Activated B cell treated with CpG ODN at 0.5 μM for 24 hours (primary cell): ENCODE data around the gene TMEM141. TPM values are rescaled to one million over a fixed set of nuclear protein-coding genes. Genes with fewer than 3 reads are reported as not detected.
A peak's percentile ranks its signal among the peaks of the same experiment; 100 is the strongest.

ENCODE experiments used
- ATAC-seq: fragments of 200-7000 bp; cut with Tn5 transposase; one replicate; pipeline ENCODE4 v1.10.0; 2021; ENCODE audit warnings: low read depth, mild to moderate bottlenecking, moderate library complexity
- CTCF ChIA-PET: fragments of 350-600 bp; sonication (Branson Sonifier 250); formaldehyde crosslinking; loops from one replicate; lab custom pipeline; 2021; ENCODE audit warnings: antibody characterized with exemption; lab: Charles Lee
- POLR2A ChIA-PET: fragments of 350-600 bp; sonication (Branson Sonifier 250); formaldehyde crosslinking; loops from one replicate; lab custom pipeline; 2021; ENCODE audit warnings: antibody characterized with exemption; lab: Charles Lee
- DNase-seq: peaks from one replicate; pipeline ENCODE4 v3.0.0; 2022
- H3K27ac Mint-ChIP-seq: one replicate; pipeline ENCODE4 v1.8.0; 2020; ENCODE audit warnings: mixed read lengths
- H3K27me3 Mint-ChIP-seq: one replicate; pipeline ENCODE4 v1.8.0; 2021; ENCODE audit warnings: mixed read lengths
- H3K36me3 Mint-ChIP-seq: one replicate; pipeline ENCODE4 v1.8.0; 2021; ENCODE audit warnings: low read depth, mixed read lengths
- H3K4me1 Mint-ChIP-seq: one replicate; pipeline ENCODE4 v1.8.0; 2021; ENCODE audit warnings: mixed read lengths
- H3K4me3 Mint-ChIP-seq: one replicate; pipeline ENCODE4 v1.8.0; 2020; ENCODE audit warnings: mild to moderate bottlenecking, mixed read lengths
- H3K9me3 Mint-ChIP-seq: one replicate; pipeline ENCODE4 v1.8.0; 2020; ENCODE audit warnings: mixed read lengths
- CTCF ChIP-seq: fragments of 200-600 bp; IDR thresholded peaks from one replicate; pipeline ENCODE4 v1.8.0; 2022; ENCODE audit warnings: antibody characterized with exemption, mild to moderate bottlenecking
- intact Hi-C: fragments of 100-400 bp; cut with micrococcal nuclease; formaldehyde crosslinking; loops from one replicate; pipeline ENCODE4 v1.15.1; 2024
- total RNA-seq: library from RNA; stranded (reverse); gene quantifications from 2 replicates; pipeline ENCODE4 v1.2.3, GENCODE V29; 2022

TMEM141 gene
- total RNA-seq, 1 donor from 2014 or later, result 34.9 TPM

DNA sequence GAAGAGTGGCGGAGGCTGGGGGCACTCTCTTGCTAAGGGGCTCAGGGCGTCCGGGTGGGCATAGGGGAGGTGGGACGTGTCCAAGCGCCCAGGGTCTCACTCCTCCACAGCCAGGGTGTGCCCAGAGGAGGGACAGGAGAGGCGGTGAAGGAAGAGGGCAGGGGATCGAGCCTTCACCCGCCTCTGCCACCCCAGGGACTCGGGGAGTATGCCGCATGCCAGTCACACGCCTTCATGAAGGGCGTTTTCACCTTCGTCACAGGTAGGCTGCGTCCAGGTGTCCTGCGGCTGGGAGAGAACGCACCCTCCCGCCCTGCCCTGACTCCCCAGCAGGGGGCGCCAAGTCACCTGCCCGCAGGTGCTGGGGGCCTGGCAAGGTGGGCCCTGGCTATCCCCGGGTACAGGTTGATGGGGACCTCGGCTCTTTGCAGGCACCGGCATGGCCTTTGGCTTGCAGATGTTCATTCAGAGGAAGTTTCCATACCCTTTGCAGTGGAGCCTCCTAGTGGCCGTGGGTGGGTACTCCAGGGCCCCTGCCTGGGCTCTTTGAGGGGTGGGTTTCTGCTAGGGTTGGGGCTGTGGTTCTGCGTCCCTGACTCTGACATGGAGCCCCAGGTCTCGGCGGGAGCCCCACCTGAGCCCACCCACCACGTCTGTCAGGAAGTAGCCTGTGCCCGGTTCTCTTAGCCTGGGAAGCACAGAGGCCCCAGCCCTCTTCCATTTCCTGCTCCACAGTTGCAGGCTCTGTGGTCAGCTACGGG is 552 bp downstream of the TMEM141 start:
- peaks cover 5% of the 10 kb centered on the region for H3K36me3 Mint-ChIP-seq
- POLR2A ChIA-PET, result interaction anchor here (0.6 to 1.3 kb wide), 3 partner anchors 16 to 420 kb away, joined by 3 to 5 read pairs (median 3); partner anchors contain the start of gene RABL6

DNA sequence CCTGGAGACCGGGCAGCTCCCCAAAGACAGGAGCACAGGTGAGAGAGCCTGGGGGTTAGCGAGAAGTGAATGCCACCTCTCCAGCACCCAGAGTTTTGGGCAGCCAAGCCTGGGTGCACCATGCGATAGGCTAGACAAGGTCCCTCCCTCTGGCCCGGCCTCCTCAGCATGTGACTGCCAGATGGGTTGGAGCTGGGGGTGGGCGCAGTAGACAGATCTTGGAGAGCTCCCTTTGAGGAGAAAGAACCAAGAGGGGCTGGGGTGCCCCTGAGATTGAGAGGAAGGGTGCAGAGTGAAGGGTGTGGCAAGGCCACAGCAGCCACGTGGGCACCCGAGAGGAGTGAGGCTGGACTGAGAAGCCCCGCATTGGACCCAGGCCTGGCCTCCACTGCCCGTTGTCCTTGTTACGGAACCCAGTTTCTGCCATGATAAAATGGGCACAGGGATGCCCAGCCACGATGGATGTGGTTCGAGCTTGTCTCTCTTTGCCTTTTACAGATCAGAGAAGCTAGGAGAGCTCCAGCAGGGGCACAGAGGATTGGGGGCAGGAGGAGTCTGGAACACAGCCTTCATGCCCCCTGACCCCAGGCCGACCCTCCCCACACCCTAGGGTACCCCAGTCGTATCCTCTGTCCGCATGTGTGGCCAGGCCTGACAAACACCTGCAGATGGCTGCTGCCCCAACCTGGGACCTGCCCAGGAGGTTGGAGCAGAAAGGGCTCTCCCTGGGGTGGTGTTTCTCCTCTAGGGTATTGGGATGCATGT is 1.4 kb downstream of the TMEM141 start:
- ChIA-PET CTCF (interaction anchor here (0.6 to 2.7 kb wide), 4 partner anchors 35 to 243 kb away, joined by 3 to 13 read pairs (median 3); partner anchors contain the start of genes AJM1 and LCN8), POLR2A (interaction anchor here (0.6 to 1.3 kb wide), 2 partner anchors 15 to 419 kb away, joined by 3 read pairs; partner anchors contain the start of gene RABL6)
- H3K36me3 Mint-ChIP-seq, result peaks cover 5% of the 10 kb centered on the region
- H3K9me3 Mint-ChIP-seq, result no peaks in the 10 kb centered on the region
- TF ChIP-seq CTCF, result no peak
- intact Hi-C loops, result loop anchor here (10.0 kb wide), 1 partner anchor 762 kb away; the partner anchor contains the start of genes MRPL41 and PNPLA7
- no peak for DNase-seq
- no peak for ATAC-seq
- H3K4me1 Mint-ChIP-seq, result peaks cover 27% of the 10 kb centered on the region
- peak overlapping the region; percentile 48 for H3K4me3 Mint-ChIP-seq
- peak overlapping the region; percentile 90 for H3K27ac Mint-ChIP-seq
- peaks cover 3% of the 10 kb centered on the region for H3K27me3 Mint-ChIP-seq

More for the DNA sequence above, 552 bp downstream of the TMEM141 start:
- H3K4me3 Mint-ChIP-seq, result peak overlapping the region; percentile 86
- H3K27me3 Mint-ChIP-seq, result no peaks in the 10 kb centered on the region
- H3K4me1 Mint-ChIP-seq, result peaks cover 27% of the 10 kb centered on the region
- H3K9me3 Mint-ChIP-seq, result no peaks in the 10 kb centered on the region
- CTCF ChIA-PET, result interaction anchor here (0.6 to 2.7 kb wide), 4 partner anchors 34 to 243 kb away, joined by 3 to 13 read pairs (median 3); partner anchors contain the start of genes AJM1 and LCN8
- H3K27ac Mint-ChIP-seq, result peak overlapping the region; percentile 90
- peak; percentile 54 for TF ChIP-seq CTCF
- peak; percentile 2 for ATAC-seq
- intact Hi-C loops, result loop anchor here (1.0 to 10.0 kb wide), 13 partner anchors 9 to 763 kb away; partner anchors contain the start of genes AJM1, FBXW5, MAN1B1 and MRPL41
- peak; percentile 59 for DNase-seq

- peaks cover 23% of the 10 kb centered on the region for H3K4me1 Mint-ChIP-seq
- no peak for TF ChIP-seq CTCF
- H3K27me3 Mint-ChIP-seq, result peaks cover 3% of the 10 kb centered on the region
- H3K4me3 Mint-ChIP-seq, result no peak overlapping the region
- POLR2A ChIA-PET, result interaction anchor here (0.6 to 1.4 kb wide), 3 partner anchors 14 to 15 kb away, joined by 3 to 4 read pairs (median 3); partner anchors contain the start of gene RABL6
- no peaks in the 10 kb centered on the region for H3K9me3 Mint-ChIP-seq
- H3K27ac Mint-ChIP-seq, result no peak overlapping the region
- intact Hi-C loops, result loop anchor here (10.0 kb wide), 1 partner anchor 761 kb away; the partner anchor contains the start of genes MRPL41 and PNPLA7
- ATAC-seq (no peak), DNase-seq (no peak)
- CTCF ChIA-PET, result interaction anchor here (1.2 to 2.7 kb wide), 3 partner anchors 49 to 242 kb away, joined by 3 to 13 read pairs (median 4); partner anchors contain the start of genes AJM1 and FUT7
- peaks cover 5% of the 10 kb centered on the region for H3K36me3 Mint-ChIP-seq
These were observed 2.2 kb downstream of the TMEM141 start for GRCh38 chr9:136793086-136793946.

DNA sequence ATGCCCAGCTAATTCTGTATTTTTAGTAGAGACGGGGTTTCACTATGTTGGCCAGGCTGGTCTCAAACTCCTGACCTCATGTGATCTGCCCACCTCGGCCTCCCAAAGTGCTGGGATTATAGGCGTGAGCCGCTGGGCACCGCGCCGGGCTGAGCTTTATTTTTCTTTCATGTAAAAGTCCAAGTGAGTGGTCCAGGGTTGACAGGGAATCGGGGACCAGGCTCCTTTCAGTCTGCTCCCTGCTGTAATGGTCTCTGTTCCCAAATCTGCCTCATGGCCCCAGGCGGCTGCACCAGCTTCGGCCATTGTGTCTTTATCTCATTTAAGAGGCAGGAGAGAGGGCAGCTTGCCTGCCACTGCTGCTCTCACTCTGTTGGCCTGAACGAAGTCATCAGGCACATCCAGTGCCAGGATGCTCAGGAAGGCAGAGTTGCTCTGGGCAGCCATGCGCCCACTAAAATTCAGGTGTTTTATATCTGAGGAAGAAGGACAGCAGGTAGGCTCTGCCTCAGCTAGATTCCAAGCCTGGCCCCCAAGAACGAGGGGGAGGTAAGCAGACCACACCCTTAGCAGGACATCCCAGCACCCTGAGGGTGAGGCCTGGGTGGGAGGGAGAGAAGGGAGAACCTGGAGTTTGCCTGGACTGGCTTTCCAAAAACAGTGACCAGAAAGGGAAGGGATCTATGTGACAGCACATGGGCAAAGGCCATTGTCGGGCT is 3.3 kb downstream of the TMEM141 start:
- Mint-ChIP-seq H3K9me3 (no peaks in the 10 kb centered on the region), H3K36me3 (peaks cover 5% of the 10 kb centered on the region), H3K4me1 (peaks cover 24% of the 10 kb centered on the region), H3K27ac (no peak overlapping the region), H3K4me3 (no peak overlapping the region), H3K27me3 (peaks cover 3% of the 10 kb centered on the region)
- no peak for TF ChIP-seq CTCF
- CTCF ChIA-PET, result interaction anchor here (1.2 to 2.7 kb wide), 2 partner anchors 238 to 241 kb away, joined by 4 to 13 read pairs; partner anchors contain the start of gene FUT7
- ATAC-seq (no peak), DNase-seq (no peak)
- POLR2A ChIA-PET, result interaction anchor here (0.6 to 1.4 kb wide), 2 partner anchors 13 to 14 kb away, joined by 3 to 4 read pairs; partner anchors contain the start of gene RABL6
- intact Hi-C loops, result loop anchor here (10.0 kb wide), 1 partner anchor 760 kb away; the partner anchor contains the start of genes MRPL41 and PNPLA7
